ENCODE measurements around the gene TMEM171.

DNA sequence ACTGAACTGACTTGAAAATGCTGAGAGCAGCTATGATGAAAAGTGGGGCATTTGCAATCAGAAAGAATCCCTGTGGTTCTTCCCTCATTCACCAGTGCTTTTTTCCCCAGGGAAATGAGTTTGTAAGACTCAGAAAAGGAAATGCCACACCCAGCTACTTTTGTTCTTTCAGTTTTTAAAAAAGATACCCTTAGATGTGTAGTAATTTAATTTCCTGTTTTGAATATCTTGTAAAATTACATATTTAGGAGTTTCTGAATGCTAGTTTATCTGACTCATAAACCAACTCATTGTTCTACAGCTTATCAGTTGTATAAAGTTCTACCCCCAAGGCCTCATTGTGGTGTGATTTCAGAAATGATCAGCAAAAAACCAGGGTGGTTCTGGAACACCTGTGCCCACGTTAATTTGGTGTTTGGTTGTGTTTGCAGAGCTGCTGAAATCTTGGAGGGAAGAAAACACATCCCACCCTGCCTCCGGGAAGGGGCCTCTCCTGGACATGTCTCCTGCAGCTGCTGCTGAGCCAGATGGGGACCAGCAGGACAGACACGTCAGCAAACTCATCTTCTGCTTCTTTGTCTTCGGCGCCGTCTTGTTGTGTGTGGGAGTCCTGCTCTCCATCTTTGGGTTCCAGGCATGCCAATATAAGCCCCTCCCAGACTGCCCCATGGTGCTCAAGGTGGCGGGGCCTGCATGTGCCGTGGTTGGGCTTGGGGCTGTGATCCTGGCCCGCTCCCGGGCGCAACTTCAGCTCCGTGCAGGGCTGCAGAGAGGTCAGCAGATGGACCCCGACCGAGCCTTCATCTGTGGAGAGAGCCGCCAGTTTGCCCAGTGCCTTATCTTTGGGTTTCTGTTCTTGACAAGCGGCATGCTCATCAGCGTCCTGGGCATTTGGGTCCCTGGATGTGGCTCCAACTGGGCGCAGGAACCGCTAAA lies 2.8 kb downstream of the TMEM171 start:
- TF ChIP-seq, protein P1, sequence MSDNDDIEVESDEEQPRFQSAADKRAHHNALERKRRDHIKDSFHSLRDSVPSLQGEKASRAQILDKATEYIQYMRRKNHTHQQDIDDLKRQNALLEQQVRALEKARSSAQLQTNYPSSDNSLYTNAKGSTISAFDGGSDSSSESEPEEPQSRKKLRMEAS (IDR thresholded peaks at IDR 0.05; ENCODE audit: low read depth, low read length): no peak
- TF ChIP-seq POLR2A (IDR thresholded peaks at IDR 0.05; ENCODE audit: extremely low read depth, insufficient read length): no peak
- TF ChIP-seq, protein P2, sequence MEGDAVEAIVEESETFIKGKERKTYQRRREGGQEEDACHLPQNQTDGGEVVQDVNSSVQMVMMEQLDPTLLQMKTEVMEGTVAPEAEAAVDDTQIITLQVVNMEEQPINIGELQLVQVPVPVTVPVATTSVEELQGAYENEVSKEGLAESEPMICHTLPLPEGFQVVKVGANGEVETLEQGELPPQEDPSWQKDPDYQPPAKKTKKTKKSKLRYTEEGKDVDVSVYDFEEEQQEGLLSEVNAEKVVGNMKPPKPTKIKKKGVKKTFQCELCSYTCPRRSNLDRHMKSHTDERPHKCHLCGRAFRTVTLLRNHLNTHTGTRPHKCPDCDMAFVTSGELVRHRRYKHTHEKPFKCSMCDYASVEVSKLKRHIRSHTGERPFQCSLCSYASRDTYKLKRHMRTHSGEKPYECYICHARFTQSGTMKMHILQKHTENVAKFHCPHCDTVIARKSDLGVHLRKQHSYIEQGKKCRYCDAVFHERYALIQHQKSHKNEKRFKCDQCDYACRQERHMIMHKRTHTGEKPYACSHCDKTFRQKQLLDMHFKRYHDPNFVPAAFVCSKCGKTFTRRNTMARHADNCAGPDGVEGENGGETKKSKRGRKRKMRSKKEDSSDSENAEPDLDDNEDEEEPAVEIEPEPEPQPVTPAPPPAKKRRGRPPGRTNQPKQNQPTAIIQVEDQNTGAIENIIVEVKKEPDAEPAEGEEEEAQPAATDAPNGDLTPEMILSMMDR (IDR thresholded peaks at IDR 0.05; ENCODE audit: low read depth, low read length): no peak
